Measurements from ENCODE around the gene CLIC3.
A peak's percentile ranks its signal among the peaks of the same experiment; 100 is the strongest.

The CLIC3 gene

DNA sequence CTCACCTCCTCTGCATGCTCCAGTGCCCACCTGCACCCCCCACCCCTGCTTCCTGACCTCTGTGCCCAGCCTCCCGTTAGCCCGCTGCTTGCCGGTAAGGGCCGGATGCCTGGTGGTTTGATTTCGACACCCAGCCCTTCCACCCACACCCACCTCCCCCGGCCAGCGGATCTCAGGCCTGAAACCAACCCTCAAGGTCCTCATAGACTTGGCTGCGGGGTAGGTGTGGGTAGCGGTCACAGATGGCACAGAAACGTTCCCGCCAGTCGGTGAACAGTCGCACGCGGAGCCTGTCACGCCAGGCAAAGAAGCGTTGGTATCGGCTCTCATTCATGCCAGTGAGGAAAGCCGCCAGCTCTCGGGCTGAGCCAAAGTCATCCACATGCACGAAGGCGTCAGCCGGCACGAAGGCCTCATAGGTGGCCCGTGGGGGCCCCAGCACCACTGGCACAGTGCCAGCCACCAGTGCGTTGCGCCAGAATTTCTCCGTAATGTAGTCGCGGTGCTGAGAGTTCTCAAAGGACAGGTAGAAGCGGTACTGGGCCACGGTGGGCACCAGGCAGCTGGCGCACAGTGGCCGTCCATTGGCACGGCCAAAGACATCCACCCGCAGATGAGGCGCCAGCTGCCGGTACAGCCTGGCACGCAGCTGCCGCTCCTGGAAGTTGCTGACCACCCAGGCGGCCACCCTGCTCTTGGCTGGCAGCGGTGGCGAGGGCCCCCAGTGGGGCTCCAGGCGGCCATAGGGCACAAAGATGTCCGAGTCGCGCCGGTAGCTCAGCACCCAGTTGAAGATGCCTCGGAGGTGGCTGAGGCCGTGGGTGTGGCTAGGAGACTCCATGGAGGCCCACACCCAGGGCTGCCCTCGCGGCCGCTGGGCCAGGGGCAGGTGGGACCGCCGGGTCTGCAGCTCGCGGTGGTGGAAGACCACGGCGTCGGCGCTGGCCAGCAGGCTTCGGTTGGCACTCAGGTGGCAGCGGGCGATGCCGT, 34.5 kb upstream of the CLIC3 start:
- peak in 3 of 5 experiments; percentile 32 to 85 (median 65) for DNase-seq

DNA sequence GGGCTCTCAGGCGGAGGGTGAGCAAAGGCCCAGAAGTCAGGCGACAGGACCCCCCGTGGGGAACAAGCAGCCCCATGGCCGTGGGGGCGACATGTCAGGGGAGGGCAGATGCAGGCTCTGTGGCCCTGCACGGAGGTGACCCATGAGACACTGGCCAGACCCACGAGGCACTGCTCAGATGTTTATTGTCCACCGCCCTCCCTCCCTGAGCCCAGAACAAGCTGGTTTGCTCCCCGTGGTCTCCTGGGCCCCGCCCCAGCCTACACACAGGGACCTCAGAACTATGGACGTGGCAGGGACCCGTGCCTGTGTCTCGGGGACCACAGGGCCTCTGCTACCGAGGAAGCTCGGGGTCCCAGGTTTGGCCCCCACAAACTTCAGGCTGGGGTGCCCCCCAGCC, 33.6 kb upstream of the CLIC3 start:
- DNase-seq = peak in 1 of 5 experiments; percentile 48

DNA sequence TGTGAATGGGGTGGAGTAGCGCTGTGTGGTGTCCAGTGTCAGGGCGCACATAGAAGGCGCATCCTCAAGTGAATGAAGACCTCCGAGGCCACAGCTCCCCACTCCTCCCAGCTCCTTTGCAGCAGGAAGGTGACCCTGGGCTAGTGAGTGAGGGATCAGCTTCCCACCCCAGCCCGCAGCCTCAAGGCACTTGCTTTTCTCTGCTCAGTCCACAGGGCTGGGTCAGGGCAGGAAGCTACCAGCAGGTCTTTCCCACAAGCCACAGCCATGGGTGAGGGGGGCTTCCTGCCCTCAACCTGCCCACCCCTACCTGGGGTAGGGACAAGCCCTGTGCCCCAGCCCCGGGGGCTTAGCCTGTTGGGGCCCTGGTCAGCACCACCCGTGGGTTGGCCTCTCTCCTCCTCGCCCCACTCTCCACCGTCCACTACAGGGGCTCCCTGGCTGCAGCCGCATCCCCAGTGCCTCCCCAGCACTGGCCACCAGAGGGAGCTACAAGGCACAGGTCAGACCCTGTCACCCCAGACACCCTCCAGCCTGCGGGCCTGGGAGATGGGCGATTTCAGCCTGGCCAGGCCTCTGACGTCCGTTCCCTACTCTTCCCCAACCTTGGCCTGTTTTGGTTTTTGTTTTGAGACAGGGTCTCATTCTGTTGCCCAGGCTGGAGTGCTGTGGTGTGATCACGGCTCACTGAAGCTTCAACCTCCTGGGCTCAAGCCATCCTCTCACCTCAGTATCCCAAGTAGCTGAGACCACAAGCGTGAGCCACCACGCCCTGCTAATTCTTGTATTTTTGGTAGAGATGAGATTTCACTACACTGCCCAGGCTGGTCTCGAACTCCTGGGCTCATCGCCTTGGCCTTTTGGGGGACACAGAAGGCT, 32.9 kb upstream of the CLIC3 start:
- peak; percentile 54 to 66 (median 60) for DNase-seq

DNA sequence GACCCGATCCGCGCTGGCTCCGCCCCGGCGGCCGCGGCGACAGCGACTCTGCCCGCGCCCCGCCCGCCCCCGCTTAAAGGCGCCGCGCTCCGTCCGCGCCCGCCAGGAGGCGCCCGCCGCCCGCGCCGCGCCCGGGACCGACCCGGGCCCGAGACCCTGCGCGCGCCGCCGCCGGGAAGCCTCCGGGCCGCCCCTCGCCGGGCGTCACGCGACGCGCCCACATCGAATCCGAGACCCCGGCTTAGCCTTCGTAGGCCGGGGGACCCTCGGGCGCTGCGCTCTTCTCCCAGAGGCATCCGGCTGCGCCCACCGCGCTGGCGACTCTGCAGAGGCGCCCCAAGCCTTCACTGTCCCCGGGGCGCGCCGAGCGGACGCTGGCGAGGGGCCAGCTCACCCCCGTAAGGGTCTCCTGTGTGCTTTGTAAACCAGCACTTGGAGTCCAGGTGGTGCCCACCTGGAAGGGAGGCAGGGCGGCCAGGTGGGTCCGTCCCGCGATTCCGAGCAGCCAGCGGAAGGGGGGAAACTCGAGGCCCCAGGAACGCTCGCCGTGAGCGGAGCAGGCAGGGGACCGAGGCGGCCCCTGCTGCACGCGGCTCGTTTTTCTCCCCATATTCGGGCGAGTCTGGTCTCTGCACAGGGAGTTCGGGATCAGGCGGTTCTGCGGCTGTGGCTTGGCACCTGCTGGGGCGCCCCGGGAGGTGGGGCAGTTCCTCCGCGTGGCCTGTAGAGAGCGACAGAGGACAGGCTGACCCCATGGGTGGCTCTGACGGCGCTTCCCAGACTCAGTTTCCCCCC, 32.1 kb upstream of the CLIC3 start:
- peak; percentile 44 to 81 (median 63) for DNase-seq

DNA sequence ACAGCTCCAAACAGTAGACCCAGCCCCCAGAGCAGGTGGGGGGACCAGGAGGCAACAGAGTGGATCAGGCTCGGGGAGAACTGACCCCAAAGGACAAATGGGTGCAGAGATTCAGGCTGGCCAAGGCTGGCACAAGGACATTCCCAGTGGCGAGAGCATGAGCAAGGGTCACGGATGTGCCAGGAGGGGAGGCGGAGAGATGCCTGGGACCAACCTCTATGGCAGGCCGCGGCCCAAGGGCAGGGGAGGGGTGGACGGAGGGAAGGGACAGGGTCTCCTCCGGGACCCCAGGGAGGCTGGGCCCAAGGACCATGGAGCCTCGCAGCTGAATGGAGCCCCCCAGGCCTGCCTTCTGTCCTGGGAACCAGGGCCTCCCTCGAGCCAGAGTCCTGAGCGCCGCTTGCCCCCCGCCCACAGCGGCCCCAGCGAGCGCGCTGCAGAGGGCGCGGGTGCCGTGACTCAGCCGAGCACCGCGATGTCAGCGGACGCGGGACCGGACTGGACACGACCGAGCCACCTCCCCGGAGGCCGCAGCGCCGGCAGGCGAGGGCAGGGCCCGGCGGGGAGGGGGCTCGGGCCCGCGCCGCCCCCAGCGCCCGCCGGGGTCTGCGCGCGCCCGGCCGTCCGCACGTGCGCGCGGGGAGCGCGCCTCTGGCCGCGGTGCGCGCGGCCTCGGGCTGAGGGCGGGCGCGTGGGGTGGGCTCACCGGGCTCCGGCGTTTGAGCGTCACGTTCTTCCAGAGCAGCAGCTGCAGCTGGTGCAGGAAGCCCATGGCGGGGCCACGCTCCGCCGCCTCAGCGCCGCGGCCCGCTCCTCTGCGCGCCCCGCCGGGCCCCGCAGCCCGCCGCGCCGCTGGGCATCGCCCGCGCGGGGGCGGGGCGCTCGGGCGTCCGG, 31.2 kb upstream of the CLIC3 start, which contains the start of gene ABCA2:
Gene ABCA2, minus strand, starts transcription at position 869 of the 894 bp plus-strand sequence. Its CDS starts 97 bp downstream, at position 772.
- DNase-seq = no peak

DNA sequence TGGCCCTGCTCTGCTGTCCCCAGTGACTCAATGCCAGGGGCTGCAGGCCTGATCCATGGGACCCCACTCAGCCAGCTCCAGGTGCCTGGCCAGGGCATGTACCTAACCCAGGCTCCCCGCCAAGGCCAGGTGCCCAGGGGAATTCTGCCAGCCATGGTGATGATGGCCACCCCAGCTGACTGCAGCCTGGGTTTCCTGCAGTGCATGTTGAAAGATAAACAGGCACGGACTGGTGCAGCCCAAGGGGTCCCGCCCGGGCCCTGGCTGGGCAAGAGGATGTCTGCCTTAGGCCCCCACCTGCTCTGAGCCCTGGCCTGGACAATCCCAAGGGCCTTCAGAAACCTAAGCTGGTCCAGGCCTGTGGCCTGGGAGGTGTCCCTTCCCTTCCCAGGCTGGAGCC, 30.5 kb upstream of the CLIC3 start:
- no peak for DNase-seq

DNA sequence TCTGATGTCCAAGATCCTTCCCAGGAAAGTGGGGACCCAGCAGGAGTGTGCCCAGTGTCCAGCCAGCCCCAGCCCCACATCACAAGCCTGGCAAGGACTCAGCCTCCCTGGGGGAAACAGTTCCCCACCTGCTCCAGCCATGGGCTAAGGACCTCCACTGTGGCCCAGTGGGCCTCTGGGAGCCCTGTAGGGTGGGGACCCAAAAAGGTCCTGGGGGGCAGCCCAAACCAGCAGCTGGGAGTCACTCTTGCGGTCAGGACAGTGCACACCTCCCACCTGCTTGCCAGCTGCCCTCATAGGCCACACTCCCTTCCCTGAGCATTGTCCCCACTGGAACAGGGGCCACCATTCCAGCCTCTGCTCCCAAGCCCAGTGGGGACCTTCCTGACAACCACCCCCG, 30.0 kb upstream of the CLIC3 start:
- DNase-seq = no peak

DNA sequence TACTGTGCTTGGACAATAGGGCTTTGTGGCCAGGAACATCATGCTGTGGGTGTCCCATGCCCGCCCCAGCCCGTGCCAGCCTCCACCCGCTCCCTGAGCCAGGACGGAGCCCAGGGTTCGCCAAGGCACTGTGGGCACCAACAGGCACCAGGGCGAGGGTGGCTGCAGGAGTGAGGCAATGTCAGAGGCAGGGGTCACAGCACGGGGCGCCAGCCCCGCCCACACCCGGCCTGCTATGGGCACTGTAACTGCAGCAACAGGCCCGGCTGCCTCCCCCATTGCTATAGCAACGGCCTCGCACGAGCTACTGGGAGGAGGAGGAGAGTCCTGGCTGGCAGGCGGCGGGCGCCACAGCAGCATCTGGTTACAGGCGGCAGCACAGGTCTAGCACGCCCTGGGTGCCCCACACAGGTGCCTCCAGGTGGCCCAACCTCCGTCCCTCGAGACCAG, 29.2 kb upstream of the CLIC3 start:
- DNase-seq = peak in 1 of 5 experiments; percentile 32

DNA sequence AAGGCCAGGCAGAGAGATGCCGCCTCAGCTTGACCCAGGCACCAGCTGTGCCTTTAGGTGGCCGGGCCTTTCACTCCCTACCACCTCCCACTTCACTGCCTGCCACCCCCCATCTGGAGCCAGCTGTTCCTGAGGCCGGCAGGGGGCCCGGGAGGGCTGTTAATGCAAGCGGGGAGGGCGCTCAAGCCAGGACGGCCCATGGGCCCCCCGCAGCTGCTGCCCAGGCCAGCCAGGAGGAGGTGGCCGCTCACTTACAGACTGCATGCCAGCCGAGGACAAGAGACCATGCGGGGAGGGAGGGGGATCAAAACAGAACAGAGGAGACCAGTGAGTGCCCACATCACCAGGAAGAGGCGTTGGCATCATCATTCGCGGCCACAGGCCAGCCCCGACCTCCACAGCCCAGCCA, 27.2 kb upstream of the CLIC3 start:
- no peak for DNase-seq

DNA sequence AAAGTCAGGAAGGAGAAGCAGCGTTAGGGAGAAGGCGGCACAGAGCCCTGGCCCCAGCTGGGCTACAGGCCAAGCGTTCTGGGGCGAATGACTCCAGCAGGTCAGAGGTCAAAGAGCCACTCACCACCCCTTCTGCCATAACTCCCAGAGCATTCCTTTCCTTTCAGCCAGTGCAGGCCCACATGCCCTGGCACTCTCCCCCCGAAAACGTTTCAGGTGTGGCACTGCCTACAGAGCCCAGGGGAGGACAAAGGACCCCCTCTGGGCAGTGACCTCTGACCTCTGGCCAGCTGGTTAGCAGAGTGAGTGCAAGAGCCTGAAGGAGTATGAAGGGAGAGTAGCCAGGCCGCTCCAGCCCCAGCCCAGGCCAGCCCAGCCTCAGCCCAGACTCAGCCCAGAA, 26.8 kb upstream of the CLIC3 start:
- DNase-seq = no peak

DNA sequence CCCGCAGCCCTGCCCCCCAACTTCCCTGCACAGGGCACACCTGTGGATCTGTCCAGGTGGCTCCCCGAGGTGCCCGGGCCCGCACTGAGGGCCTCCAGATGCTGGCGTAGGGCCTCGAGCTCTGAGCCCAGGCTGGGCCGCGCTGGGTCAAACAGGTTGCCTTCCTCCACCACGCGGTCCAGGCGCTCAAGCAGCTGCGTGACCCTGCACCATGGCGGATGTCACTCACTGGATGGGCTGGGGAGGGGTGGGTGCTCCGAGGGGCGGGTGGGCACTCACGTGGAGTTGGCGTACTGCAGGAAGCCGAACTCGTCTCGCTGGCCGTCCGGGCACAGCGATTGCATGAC, 26.3 kb upstream of the CLIC3 start:
- DNase-seq = no peak

DNA sequence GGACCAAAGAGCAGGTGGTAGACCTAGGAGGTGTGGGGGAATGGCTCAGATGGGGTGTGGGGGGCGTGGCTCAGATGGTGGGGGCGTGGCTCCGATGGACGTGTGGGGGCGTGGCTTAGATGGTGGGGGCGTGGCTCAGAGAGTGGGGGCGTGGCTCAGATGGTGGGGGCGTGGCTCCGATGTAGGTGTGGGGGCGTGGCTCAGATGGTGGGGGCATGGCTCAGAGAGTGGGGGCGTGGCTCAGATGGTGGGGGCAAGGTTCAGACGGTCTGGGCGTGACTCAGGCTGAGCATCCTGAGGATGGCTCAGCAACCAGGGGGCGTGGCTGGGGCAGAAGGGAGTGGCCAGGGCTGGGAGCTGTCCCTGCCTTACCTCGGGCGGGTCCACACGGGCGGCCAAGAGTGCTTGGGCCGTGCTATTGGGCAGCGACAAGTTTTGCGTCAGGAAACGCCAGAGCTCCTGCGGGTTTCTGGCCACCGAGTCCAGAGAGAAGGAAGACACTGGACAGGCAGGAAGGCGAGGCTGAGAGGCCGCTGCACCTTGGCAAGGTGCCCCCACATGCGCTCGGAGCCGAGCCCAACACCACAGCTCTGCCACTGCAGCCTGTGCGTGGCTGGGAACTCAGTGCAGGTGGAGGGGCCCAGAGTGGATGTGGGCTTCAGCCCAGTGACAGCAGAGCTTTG, 25.8 kb upstream of the CLIC3 start:
- DNase-seq = peak; percentile 50 to 84 (median 66)

DNA sequence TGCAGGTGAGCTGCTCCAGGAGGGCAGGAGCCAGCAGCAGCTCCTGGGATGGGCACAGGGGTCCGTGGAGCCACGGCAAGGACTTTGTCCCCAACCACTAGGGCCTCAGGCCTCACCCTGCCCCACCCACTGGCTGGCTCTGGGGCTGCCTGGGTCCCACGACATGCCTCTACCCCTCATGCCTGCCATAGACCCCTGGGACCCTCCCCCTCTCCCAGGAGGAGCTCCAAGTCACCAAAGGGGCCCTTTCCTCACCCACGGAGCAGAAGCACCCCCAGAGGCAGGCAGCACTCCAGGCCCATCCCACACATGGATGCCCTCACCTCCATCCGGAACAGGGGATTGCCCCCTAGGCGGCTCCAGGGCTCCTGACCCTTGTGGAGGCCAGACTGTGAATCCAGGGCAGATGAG, 25.2 kb upstream of the CLIC3 start:
- no peak for DNase-seq

DNA sequence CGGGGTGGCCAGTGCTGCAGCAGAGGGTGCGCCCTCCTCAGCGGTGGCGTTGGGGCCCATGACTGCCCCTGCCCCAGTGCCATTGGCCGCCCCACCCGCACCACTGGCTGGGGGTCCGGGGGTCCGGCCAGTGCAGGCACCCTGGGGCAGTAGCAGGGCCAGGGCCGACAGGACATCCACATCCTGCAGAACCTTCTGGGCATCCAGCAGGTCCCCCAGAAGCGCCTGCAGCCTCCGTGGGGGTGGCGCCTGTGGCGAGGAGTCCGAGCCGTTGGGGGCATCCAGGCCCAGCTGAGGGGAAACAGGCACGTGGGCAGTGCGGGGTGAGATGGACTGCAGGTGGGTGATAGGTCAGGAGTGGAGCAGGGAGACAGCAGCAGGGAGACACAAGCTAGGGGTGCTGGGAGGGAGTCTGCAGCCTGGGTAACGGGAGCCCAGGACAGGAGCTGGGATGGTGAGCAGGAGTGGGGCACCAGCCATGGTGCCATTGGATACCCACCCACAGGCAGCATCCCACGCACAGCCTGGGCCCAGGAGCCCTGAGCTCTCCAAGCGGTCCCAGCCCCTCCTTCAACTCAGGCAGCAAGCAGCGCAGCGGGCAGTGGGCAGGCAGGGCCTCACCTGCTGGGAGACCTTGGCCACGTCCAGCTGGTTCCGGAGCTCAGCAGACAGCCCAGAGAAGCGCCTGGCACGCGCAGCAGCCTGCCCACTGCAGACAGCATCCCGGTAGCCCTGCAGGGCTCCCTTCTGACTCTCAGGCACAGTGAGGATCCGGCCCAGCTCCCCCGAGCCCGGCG, 24.6 kb upstream of the CLIC3 start:
- no peak for DNase-seq

DNA sequence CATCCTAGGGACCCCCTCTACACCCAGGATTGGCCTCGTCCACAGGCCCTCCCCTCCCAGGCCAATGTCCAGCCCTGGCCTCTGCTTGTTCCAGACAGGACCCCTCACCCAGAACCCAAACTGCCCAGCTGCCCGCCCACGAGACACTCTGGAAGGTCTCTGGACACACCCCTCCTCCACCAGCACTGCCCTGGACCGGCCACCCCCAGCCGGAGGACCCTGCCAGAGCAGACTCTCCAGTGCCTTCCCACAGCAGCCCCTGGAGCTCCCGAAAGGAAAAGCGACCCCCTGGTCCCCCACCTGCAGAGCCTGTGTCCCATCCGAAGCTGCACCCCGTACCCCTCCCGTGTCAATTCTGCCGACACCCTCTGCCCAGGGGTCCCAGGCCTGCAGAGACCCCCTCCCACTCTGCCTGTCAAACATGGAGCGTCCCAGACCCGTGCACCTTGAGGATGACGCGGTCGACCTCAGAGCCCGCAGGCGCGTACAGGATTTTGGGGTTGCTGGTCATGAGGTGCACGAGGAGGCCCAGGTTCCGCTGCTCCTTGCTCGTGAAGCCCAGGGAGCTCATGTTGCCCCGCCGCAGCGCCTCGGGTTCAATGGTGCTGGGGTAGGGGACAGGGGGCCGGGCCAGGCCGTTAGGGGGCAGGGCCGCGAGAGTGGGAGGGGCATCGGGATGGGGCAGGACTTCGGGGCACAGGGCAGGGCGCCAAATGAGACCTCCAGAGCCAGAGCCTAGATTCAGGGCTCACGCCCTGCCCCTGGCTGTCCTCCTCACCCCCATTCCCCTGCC, 23.7 kb upstream of the CLIC3 start:
- no peak for DNase-seq

DNA sequence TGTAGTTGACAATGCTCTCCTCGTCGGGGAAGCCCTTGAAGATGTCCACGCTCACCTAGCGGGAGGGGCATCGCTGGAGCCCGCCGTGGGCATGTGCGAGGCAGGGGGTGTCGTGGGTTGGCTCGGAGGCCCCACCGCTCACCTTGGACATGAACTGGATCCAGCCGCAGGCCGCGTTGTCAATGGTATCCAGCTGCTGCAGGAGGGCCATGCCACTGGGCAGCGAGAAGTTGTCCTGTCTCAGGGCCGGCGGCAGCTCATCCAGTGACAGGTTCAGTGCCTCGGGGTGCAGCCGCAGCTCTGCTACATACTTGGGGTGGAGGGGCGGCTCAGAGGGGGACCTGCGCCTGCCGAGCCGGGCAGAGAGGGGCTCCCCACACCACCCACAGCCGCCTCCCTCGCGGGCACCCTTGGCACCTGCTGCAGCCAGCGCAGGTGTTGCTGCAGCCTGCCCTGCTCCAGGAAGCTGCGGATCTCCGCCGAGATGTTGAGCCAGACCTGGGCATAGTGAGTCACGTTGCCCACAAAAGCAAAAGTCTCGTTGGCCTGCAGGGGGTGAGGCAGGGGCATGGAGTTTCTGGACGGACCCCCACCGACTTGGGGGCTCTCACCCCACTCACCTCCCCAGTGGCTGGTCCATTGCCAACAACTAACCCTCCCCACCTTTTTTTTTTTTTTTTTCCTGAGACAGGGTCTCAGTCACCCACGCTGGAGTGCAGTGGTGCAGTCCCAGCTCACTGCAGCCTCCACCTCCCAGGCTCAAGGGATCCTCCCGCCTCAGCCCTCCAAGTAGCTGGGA, 22.6 kb upstream of the CLIC3 start:
- no peak for DNase-seq

DNA sequence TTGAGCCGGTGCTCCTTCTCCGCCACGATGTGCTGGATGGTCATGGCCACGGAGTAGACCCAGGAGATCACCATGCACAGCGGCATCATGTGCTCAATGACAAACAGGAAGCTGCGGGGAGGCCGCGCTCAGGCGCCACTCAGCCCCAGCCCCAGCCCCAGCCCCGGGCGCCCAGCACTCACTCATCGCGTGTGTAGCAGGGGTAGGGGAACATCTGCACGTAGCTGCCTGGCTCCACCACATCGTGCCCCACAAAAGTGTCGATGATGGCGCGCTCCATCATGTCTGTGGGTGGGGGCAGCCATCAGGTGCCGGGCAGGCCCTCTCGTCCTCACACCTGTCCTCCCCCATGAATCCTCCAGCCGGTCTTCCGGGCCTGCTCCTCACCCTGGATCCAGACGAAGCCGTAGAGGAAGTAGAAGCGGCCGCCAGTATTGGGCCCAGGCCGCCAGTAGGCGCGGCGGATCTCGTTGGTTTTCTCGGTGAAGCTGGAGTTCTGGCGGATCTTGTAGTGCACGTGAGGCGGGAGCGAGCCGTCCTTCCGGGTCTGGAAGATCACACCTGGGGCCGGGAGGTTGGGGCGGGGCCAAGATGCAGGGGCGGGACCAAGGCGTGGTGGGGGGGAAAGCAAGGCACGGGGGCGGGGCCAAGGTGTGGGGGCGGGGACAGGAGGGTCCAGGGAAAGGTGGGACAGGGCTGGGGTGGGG, 21.6 kb upstream of the CLIC3 start:
- DNase-seq = no peak

DNA sequence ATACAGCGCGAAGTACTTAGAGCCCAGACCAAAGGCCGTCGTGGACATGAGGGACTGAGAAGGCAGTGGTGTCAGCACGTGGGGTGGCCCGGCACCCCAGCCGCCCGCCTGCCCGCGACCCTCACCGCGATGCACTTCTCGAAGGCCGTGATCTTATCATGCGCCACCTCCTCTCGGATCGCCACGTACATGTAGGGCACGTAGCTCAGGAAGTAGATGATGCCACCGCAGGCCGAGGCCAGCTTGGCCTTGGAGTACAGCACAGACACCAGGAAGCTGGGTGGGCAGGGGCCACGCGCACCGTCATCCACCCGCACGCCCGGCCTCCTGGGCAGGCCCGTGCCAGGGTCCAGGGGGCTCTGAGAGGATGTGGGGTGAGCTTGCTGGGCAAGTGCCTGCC, 20.7 kb upstream of the CLIC3 start:
- no peak for DNase-seq

All from T-helper 2 cell (primary cell).